ENCODE data around the gene PTPRT. TPM values are rescaled to one million over a fixed set of nuclear protein-coding genes. Genes with fewer than 3 reads are reported as not detected.

The PTPRT gene
- total RNA-seq, 1 donor from 2014 or later = not detected

- TF ChIP-seq CTCF (IDR thresholded peaks at IDR 0.05) = no peak
- Mint-ChIP-seq H3K36me3 (ENCODE audit: low read depth) (no peaks in the 10 kb centered on the region), H3K27ac (ENCODE audit: unreplicated experiment) (no peak overlapping the region), H3K4me1 (ENCODE audit: low read depth) (no peaks in the 10 kb centered on the region), H3K9me3 (ENCODE audit: low read depth) (no peaks in the 10 kb centered on the region), H3K4me3 (ENCODE audit: unreplicated experiment) (no peak overlapping the region), H3K27me3 (ENCODE audit: low read depth) (peaks cover under 1% of the 10 kb centered on the region)
- no peak for DNase-seq (ENCODE audit: low spot score)
Measured at GRCh38 chr20:43231829-43232228, 42.1 kb upstream of the PTPRT start.

DNA sequence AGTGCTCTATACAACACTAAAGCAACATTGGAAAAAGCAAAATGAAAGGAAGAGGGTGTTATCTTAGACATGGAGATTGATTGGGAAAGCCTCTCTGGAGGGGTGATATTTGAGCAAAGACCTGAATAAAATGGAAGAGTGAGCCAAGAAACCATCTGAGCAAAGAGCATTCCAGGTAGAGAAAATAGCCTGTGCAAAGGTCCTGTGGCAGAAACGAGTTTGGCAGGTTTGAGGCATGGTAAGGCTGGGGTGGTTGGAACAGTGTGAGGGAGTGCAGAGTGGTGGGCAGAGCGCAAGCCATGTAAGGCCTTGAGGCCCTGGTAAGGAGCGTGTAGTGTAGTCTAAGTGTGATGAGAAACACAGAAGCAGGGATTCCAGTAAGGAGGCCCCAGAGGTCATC is 40.0 kb upstream of the PTPRT start:
- Mint-ChIP-seq H3K4me3 (ENCODE audit: unreplicated experiment) (no peak overlapping the region), H3K36me3 (ENCODE audit: low read depth) (no peaks in the 10 kb centered on the region), H3K27me3 (ENCODE audit: low read depth) (no peaks in the 10 kb centered on the region), H3K9me3 (ENCODE audit: low read depth) (no peaks in the 10 kb centered on the region), H3K4me1 (ENCODE audit: low read depth) (no peaks in the 10 kb centered on the region), H3K27ac (ENCODE audit: unreplicated experiment) (no peak overlapping the region)
- DNase-seq (ENCODE audit: low spot score) = no peak
- TF ChIP-seq CTCF (IDR thresholded peaks at IDR 0.05) = no peak

DNA sequence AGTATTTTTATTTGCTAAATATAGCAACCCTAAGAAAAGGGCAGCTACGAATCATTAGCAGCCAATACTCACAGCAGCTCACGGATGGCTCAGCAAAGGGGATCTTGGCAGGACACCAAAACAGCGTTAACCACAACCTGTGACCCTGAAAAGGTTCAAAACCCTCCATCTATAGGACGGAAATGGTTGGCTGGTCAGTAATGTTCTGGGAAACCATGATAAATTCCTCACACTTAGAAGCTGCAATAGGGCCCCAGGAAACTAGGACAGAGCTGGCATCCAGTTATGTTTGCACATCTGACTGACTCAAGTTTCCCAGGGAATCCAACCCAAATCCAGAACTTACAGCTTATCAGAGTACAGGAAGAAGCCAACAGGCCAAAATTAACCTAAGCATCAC is 30.9 kb upstream of the PTPRT start:
- Mint-ChIP-seq H3K27ac (ENCODE audit: unreplicated experiment) (no peak overlapping the region), H3K4me3 (ENCODE audit: unreplicated experiment) (no peak overlapping the region), H3K9me3 (ENCODE audit: low read depth) (no peaks in the 10 kb centered on the region), H3K36me3 (ENCODE audit: low read depth) (no peaks in the 10 kb centered on the region), H3K27me3 (ENCODE audit: low read depth) (peaks cover 2% of the 10 kb centered on the region), H3K4me1 (ENCODE audit: low read depth) (no peaks in the 10 kb centered on the region)
- no peak for DNase-seq (ENCODE audit: low spot score)
- TF ChIP-seq CTCF (IDR thresholded peaks at IDR 0.05) = no peak

DNA sequence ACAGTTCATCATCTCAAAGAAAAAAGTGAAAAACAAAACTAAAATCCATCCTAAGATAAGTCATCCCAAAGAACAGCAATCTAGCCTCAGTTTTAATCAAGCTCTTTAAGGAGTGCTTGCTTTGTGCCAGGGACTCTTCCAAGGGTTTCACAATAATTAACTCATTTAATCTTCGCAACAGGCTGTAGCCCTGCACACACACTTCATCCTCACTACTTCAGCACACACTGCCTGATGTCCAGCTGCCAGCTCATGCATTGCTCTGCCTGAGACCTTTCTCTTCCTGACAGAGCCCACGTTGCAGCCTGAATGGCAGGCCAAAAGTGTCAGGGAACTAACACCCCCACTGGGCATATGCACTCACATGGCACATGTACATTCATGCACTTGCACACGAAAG is 21.2 kb upstream of the PTPRT start:
- TF ChIP-seq CTCF (IDR thresholded peaks at IDR 0.05) = no peak
- no peak overlapping the region for H3K4me3 Mint-ChIP-seq (ENCODE audit: unreplicated experiment)
- no peaks in the 10 kb centered on the region for H3K27me3 Mint-ChIP-seq (ENCODE audit: low read depth)
- no peak for DNase-seq (ENCODE audit: low spot score)
- H3K36me3 Mint-ChIP-seq (ENCODE audit: low read depth) = no peaks in the 10 kb centered on the region
- H3K4me1 Mint-ChIP-seq (ENCODE audit: low read depth) = no peaks in the 10 kb centered on the region
- H3K9me3 Mint-ChIP-seq (ENCODE audit: low read depth) = peaks cover 3% of the 10 kb centered on the region
- no peak overlapping the region for H3K27ac Mint-ChIP-seq (ENCODE audit: unreplicated experiment)

- Mint-ChIP-seq H3K4me1 (ENCODE audit: low read depth) (no peaks in the 10 kb centered on the region), H3K36me3 (ENCODE audit: low read depth) (no peaks in the 10 kb centered on the region), H3K4me3 (ENCODE audit: unreplicated experiment) (no peak overlapping the region), H3K27ac (ENCODE audit: unreplicated experiment) (no peak overlapping the region), H3K9me3 (ENCODE audit: low read depth) (peaks cover 7% of the 10 kb centered on the region), H3K27me3 (ENCODE audit: low read depth) (no peaks in the 10 kb centered on the region)
- no peak for DNase-seq (ENCODE audit: low spot score)
- no peak for TF ChIP-seq CTCF (IDR thresholded peaks at IDR 0.05)
Measured at GRCh38 chr20:43209831-43210230, 20.1 kb upstream of the PTPRT start.

Measured in chondrocyte (in vitro differentiated cells).